ENCODE results near the gene DNAH14.
"Not testable (repeated sequence)": the region's sequence is repeated elsewhere in the genome, so short reads cannot be mapped to it uniquely, and the experiment has no call there.

Gene DNAH14

DNA sequence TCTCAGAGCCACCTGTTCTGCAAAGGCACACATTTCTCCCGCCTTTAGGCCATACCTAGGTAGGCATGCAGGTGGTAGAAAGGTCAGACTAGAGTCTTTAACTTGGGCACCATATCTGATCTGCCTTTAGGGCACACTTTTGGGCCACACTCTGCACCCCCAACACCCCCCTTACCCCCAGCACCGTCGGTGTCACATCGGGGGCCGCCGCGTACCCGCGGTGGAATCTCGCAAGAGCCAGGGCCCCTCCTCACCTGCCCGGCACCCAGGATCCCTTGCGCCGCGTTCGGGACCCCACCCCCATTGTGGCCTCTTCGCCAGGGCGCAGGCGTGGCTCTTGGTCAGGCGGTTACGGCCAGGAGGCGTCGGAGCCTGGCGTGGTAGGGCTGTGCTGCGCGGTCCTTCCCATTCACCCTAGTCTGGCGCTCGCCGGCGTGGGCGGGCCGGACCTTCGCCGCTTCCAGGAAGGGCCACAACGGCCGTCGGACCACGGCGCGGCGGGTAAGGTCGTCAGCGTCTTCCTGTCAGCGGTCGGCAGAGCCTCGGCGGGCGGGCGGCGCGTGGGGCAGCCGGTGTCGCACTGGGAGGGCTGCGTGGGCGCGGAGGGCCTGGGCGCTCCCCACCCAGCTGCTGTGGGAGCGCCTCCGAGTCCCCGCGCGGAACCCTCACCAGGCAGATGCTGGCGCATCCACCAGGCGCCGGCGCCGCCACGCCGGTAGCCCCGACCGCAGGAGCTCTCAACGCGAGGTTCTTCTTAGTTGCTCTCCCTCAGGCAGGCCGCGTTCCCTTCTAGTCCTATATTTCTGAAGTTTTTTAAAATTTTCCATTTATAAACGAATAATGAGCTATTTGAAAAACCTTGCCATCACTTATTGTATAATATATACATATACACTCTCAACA, at the start of gene DNAH14:
Gene DNAH14, plus strand, starts transcription at position 341 of the 903 bp plus-strand sequence. CDS start 23,028 bp downstream, outside the sequence.
- DNase-seq = no peak

DNA sequence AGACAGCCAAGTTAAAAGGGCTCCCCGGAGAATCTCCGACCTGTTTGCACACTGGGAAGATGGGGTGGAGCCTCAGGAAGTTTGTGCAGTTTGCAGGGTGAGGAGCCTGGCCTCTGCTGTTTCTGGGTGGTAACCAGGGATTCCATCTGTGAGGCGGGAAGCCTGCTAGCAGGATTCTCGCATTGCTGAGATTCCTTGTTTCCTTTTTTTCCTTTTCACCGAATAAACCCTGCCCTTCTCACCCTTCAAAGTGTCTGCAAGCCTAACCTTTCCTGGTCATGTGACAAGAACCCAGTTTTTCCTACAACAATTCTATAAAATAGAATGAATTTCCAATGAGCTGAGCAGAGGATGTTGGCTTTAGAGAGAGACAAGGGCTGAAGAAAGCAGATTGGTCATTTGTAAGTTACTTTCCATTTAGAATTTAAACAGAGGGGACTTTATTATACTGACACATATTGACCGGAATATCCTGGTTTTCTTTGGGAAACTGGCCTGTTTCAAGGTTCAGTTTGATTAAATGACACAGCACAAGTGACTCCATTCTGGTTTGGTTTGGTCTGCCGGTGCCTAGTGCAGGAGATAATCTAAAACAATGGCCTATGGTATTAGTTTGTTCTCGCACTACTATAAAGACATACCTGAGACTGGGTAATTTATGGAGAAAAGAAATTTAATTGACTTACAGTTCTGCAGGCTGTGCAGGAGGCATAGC, 48.7 kb upstream of the DNAH14 start:
- no peak for DNase-seq

DNA sequence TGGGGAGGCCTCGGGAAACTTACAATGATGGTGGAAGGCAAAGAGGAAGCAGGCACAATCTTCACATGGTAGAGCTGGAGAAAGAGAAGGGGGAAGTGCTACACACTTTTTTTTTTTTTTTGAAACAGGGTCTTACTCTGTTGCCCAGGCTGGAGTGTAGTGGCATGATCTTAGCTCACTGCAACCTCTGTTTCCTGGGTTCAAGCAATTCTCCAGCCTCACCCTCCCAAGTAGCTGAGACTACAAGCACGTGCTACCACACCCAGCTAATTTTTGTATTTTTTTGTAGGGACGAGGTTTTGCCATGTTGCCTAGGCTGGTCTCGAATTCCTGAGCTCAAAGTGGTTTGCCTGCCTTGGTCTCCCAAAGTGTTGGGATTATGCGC, 48.2 kb upstream of the DNAH14 start:
- DNase-seq = not testable (repeated sequence)

DNA sequence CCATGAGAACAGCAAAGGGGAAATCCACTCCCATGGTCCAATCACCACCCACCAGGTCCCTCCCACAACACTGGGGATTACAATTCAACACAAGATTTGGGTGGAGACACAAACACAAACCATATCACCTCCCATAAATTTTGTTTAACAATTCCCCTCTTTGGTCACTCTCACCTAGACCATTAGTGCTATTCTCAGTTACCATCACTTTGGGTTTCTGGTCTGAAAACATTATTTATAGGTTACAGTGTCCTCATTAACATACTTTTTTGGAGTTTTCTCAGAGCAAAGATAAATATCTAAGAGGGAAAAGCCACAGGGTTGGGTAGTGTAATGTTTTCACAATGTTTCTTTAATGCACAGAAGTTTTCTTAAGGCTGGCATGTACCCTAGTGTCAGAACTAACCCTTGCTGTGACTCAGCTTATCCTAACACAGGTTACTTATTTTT, 47.7 kb upstream of the DNAH14 start:
- no peak for DNase-seq

- no peak for DNase-seq
These were observed 47.2 kb upstream of the DNAH14 start for GRCh38 chr1:224882264-224882663.

GRCh38 chr1:224883091-224883490, 46.4 kb upstream of the DNAH14 start:
- no peak for DNase-seq

- no peak for DNase-seq
These were observed 45.1 kb upstream of the DNAH14 start for GRCh38 chr1:224884361-224884801.

GRCh38 chr1:224885376-224885775, 44.1 kb upstream of the DNAH14 start:
- not testable (repeated sequence) for DNase-seq

DNA sequence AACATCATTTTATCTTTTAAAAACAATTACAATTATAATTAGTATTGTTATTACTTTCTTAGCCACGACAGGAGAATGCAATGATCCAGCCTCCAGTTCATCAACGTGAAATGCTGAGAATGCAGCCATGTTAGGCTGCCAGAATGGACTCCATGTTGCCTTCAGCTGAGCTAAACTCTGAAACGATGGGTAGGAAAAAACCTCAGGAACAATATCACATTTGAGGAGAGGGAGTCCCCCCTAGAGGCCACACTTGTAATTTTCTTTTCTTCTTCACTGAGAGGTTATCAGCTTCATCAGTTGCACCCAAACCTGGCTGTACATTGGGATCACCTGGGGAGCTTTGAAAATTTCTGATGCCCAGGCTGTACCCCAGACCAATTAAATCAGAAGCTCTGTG, 34.6 kb upstream of the DNAH14 start:
- DNase-seq = no peak

GRCh38 chr1:224896130-224896781, 33.2 kb upstream of the DNAH14 start:
- DNase-seq = no peak

DNA sequence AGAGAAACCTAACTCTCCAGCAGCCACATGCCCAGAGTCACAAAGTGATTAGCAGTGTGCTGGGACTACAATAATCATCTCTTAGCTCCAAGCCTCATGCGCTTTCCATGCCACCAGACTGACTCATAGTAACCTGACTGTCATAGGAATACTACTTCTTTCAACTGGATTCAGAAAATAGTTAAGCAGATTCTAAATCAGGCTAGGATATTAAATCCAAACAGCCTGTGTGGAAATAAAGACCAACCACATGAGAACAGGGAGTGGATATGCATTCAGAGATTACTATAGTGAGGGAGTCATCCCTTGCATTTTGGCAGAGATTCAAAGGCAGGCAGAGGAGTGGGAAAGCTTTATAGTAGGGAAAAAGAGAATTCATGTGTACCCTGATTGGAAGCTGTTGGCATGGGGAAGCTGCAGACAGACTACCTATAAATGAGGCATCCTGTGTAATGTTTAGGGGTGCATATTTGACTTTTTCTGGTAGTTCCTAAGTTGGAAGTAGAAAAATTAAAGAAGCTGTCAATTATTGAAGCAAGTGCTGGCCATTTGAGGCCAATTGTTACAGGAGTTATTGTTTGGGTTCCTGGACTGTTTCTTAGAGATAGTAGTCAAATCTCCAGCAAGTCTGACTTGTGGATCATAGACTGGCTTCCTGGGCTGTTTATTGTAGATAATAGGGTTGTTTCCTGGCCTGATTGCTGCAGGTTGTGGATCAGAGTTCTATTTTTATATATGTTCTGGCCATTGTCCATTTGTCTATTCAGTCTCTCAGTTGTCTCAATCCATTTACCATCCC, 31.7 kb upstream of the DNAH14 start:
- no peak for DNase-seq

- DNase-seq = no peak
These were observed 30.5 kb upstream of the DNAH14 start for GRCh38 chr1:224898937-224899336.

GRCh38 chr1:224900062-224900630, 29.3 kb upstream of the DNAH14 start:
- no peak for DNase-seq

- DNase-seq = no peak
These were observed 28.2 kb upstream of the DNAH14 start for GRCh38 chr1:224901087-224901810.

- DNase-seq = no peak
These were observed 25.5 kb upstream of the DNAH14 start for GRCh38 chr1:224903955-224904354.

DNA sequence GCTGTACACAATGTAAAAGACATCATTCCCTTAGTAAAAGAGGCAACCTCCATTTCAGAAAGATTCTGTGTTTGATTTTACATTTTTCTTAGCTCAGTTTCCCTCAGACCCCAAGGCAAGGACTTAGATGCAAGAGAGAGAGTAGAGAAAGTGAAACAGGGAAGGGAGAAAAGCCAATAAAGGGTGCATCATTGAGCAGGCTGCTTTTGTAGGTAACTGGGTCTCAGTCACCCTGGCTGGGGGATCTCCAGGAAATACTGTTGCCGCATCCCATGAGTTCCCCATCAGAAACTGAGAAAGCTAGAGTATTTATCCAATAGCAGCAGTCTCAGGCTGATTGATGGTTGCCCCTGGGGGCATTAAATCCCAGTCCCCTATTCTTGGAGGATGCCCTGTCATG, 23.1 kb upstream of the DNAH14 start:
- no peak for DNase-seq

DNA sequence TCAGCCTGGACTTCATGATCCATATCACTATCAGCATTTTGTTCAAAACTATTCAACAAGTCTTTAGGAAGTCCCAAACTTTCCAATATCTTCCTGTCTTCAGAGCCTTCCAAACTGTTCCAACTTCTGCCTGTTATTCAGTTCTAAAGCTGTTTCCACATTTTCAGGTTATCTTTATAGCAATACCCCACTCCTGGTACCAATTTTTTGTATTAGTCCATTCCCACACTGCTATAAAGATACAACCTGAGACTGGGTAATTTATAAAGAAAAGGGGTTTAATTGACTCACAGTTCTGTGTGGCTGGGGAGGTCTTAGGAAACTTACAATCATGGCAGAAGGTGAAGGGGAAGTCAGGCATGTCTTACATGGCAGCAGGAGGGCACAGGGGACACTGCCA, 18.3 kb upstream of the DNAH14 start:
- no peak for DNase-seq

GRCh38 chr1:224914292-224914900, 15.1 kb upstream of the DNAH14 start:
- no peak for DNase-seq

DNA sequence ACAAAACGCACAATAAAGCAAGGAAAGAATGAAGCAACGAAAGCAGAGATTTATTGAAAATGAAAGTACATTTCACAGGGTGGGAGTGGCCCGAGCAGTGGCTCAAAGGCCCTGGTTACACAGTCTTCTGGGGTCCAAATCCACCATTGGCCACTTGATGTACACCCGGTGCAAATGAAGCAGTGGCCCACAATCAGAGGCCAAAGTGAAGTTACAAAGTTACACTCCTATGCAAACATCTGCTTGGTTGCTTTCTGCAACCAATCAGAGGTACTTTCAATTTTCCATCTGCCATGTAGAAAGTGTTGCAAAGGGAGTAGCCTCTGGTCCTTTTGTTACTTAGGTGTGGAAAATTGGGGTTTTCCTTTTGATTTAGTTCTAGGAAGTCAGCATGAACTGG, 10.0 kb upstream of the DNAH14 start:
- no peak for DNase-seq

GRCh38 chr1:224920930-224921329, 8.5 kb upstream of the DNAH14 start:
- no peak for DNase-seq

DNA sequence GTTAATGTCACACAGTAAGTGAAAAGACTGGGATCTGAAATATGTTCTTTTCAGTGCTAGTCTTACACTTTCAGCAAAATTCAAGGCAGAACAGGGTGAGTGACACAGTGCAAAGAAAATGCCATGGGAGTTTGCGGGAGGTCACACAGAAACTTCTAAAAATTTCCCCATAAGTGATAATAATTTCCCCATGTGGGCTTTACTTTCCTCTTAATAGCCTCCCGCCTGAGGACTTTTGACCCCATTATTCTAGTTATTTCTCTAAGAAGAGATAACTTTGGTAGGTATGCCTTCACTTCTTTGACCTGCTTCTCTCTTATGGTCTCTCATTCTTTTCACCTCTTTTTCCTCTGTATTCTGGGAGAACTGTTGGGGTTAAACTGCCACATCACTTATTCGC, 8.1 kb upstream of the DNAH14 start:
- DNase-seq = no peak

Measured in stimulated activated CD4-positive, alpha-beta T cell treated with anti-CD3 and anti-CD28 coated beads, Interleukin-4, amount 100 ng/mL, for 24 hours (primary cell).